ENCODE data around the gene CDK14.

The CDK14 gene

GRCh38 chr7:90817846-90818245, 221.7 kb downstream of the CDK14 start:
- DNase-seq, result no peak

GRCh38 chr7:90818341-90818740, 222.2 kb downstream of the CDK14 start:
- no peak for DNase-seq

DNA sequence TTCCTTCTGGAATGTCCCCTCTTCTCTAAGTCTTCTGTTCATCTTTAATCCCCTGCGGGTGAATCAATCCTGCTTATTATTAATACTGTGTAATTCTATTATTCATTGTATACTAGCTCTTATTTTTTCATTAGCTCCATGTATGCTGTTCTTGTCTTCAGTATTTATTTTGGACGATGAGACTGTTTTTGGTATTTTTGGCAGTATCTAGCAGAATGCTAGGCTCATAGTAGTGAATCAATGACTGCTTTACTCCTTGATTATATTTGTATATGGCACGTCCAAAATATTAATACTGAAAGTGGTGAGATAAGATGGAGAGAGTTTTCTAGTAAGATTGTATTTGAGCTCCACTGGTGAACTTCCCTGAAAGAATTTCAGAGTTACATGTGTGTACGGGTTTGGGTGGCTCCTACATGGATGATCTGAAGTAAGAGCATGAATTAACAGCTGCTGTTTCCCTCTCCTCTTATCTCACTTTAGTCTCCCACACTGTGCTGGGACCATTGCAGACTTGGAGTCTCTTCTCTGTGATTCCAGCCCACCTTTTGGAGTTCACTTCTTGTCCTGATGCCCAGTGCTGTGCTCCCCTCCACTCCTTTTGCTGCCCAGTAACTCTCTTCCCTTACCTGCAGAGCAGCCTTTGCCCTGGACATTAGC, 226.0 kb downstream of the CDK14 start:
- no peak for DNase-seq

- no peak for DNase-seq
Observed at GRCh38 chr7:90824386-90825307, 228.5 kb downstream of the CDK14 start.

GRCh38 chr7:90825779-90826178, 229.7 kb downstream of the CDK14 start:
- no peak for DNase-seq

- DNase-seq, result no peak
Observed at GRCh38 chr7:90828601-90829000, 232.5 kb downstream of the CDK14 start.

GRCh38 chr7:90830308-90830707, 234.2 kb downstream of the CDK14 start:
- DNase-seq, result no peak

GRCh38 chr7:90832726-90833125, 236.6 kb downstream of the CDK14 start:
- DNase-seq, result no peak

GRCh38 chr7:90833443-90833842, 237.3 kb downstream of the CDK14 start:
- DNase-seq, result no peak

- DNase-seq, result no peak
Observed at GRCh38 chr7:90834771-90835170, 238.7 kb downstream of the CDK14 start.

DNA sequence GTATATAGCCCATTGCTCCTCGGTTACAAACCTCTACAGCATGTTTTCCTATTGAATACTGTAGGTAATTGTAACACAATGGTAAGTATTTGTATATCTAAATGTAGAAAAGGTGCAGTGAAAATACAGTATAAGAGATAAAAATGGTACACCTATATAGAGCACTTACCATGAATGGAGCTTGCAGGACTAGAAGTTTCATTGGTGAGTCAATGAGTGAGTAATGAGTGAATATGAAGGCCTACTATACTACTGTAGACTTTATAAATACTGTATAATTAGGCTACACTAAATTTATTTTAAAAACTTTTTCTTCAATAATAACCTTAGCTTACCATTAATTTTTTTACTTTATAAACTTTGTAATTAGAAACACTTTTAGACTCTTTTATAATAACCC, 239.7 kb downstream of the CDK14 start:
- DNase-seq, result no peak

- DNase-seq, result no peak
Observed at GRCh38 chr7:90836937-90837336, 240.8 kb downstream of the CDK14 start.

GRCh38 chr7:90838799-90839198, 242.7 kb downstream of the CDK14 start:
- no peak for DNase-seq

- no peak for DNase-seq
Observed at GRCh38 chr7:90839316-90839715, 243.2 kb downstream of the CDK14 start.

DNA sequence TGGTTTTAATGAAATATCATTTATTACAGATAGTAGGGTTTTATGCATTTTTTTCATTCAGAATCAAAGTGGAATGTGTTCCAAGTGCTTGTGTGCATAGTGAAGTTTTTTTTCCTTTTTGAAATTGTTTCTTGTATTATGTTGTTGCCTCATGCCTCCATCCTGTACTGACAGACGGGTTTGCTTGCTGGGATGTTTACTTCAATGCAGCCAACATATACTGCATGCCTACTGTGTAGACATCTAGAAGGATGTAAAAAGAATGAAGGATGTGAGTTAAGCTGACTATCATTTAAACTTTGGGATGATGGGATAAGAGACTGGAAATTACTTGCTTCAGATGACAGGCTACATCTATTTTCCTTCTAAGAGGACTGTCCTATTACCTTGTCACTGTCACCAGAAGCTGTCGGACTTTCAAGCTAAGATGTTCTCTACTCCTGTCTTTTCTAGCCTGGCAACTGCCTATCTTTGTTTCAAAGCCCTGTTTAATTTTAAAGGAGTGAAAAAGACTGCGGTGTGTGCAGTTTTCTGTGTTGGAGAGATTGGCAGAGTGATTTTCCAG, 243.7 kb downstream of the CDK14 start:
- DNase-seq, result no peak

- no peak for DNase-seq
Observed at GRCh38 chr7:90841759-90842429, 245.8 kb downstream of the CDK14 start.

GRCh38 chr7:90842430-90842788, 246.3 kb downstream of the CDK14 start:
- no peak for DNase-seq

DNA sequence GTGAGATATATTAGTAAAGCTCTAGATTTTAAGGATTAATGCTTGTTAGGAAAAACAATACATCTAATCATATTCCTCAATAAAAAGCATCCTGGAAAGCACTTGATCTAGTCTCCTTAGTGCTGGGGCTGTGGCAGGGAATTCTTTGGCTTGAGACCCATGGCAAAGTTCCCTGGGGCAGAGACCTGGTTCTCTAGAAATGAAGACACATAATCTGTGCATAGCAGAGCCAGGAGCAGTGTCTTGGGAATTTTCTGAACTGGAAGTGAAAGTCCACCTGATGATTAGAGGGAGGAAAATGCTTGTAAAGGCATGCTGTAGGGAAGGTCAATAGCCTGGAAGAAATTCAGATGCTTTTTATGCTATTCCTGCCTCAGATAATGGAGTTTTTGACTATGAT, 247.4 kb downstream of the CDK14 start:
- no peak for DNase-seq

- no peak for DNase-seq
Observed at GRCh38 chr7:90844421-90844820, 248.3 kb downstream of the CDK14 start.

GRCh38 chr7:90846192-90846591, 250.1 kb downstream of the CDK14 start:
- DNase-seq, result no peak

DNA sequence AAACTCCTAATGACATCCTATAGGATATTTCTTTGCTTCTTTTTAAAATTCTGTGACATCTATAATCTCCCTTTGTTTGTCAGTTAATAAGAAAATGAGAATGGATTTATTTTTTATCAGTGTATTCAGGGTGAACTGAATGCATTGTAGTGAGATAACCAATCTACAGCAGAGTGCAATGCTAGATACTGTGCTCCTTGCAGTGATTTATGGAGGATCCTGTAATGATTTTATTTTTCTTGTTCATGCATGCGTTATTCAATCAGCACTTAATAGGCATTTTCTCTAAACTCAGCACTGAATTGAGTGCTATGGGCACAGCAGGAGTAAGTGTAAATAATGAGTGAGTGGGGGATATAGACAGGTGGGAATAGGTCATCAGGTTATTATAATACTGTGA, 253.9 kb downstream of the CDK14 start:
- no peak for DNase-seq

DNA sequence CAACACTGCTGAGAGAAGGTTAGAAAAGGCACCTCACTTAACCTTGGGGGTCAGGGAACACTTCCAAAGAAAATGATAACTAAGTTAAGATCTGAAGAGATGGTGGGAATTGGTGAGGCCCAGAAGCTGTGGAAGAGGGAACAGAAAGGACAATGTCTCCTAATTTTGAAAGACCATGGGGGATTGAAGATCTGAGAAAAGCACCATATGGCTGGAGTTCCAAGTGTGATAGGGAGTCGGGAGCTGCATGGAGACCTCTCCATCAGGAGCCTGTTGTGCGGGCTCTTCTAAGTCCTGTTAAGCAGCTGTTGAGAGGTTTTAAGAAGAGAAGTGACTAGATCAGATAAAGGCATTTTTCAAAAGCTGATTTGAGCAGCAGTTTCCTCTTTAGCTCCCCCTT, 254.3 kb downstream of the CDK14 start:
- DNase-seq, result no peak

DNA sequence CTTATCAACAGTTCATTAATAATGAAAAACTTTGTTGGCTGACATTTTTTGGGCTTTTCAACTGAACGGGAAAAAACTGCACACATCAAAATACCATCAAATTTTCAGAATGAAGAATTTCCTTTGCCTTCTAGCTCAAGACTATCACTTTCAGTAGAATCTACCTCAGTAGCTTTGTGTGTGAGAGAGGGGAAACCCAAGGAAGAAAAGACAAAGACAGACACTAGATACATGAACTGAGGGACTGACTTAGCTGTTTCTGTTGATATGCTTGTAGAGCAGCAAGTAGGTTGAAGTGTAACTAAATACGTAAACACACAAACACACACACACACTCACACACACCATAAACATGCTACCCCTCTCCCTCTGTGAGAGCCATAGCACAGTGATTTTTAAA, 257.1 kb downstream of the CDK14 start:
- DNase-seq, result no peak
